ENCODE measurements around the gene CDK19. TPM values are rescaled to one million over a fixed set of nuclear protein-coding genes. Genes with fewer than 3 reads are reported as not detected.

The CDK19 gene
- polyA plus RNA-seq, 1 donor (not counting 4 experiments of a cell fraction or from before 2014, with no cell fraction given), result 6.4 TPM

- DNase-seq (ENCODE audit: low read depth, low spot score) (no peak), FAIRE-seq (no peak)
- no peaks in the 10 kb centered on the region for H3K9me1 ChIP-seq (ENCODE audit: control insufficient read depth, extremely low read depth, insufficient read depth, low read length)
- dilution Hi-C loops (cut with MboI; ENCODE audit: extremely low pct_ligation_motif_present, low sequenced_read_pairs), result no loop called here
- H3K9me3 ChIP-seq (ENCODE audit: control insufficient read depth, low read depth, low read length), result no peaks in the 10 kb centered on the region
- no peak overlapping the region for H3K4me2 ChIP-seq (ENCODE audit: control insufficient read depth, extremely low read depth, insufficient read depth, low read depth, low read length)
- no peak overlapping the region for H3K27ac ChIP-seq (ENCODE audit: control insufficient read depth, insufficient read depth, low read length)
- H3K9ac ChIP-seq (ENCODE audit: control insufficient read depth, extremely low read depth, insufficient read depth, low read length), result no peak overlapping the region
- H3K4me3 ChIP-seq (ENCODE audit: control insufficient read depth in 2 of 3, extremely low read depth in 1 of 3, insufficient read depth in 2 of 3, low read depth in 1 of 3, low read length in 3 of 3), result no peak overlapping the region
- no peaks in the 10 kb centered on the region for H3K79me2 ChIP-seq (ENCODE audit: control insufficient read depth, insufficient read depth, low read length)
- no peaks in the 10 kb centered on the region for H3K27me3 ChIP-seq (ENCODE audit: control insufficient read depth, extremely low read depth, insufficient read depth, low read length)
- no peak overlapping the region for H2AFZ ChIP-seq (ENCODE audit: control insufficient read depth, low read length)
- no peaks in the 10 kb centered on the region for H4K20me1 ChIP-seq (ENCODE audit: control insufficient read depth, extremely low read depth, insufficient read depth, low read length)
- TF ChIP-seq CTCF (optimal IDR thresholded peaks at IDR 0.05 in 1 of 3, IDR thresholded peaks at IDR 0.05 in 1 of 3, conservative IDR thresholded peaks at IDR 0.05 in 1 of 3; ENCODE audit: extremely low read depth in 1 of 3, insufficient read depth in 2 of 3, low read length in 3 of 3) (no peak), EZH2 (IDR thresholded peaks at IDR 0.05; ENCODE audit: low read length) (no peak)
- H3K36me3 ChIP-seq (ENCODE audit: control insufficient read depth in 2 of 2, extremely low read depth in 1 of 2, insufficient read depth in 2 of 2, low read length in 2 of 2), result no peaks in the 10 kb centered on the region
- no peaks in the 10 kb centered on the region for H3K4me1 ChIP-seq (ENCODE audit: control insufficient read depth, extremely low read depth, insufficient read depth, low read length)
Observed at GRCh38 chr6:110741517-110741916, 73.8 kb downstream of the CDK19 start.

- no peaks in the 10 kb centered on the region for H3K9me1 ChIP-seq (ENCODE audit: control insufficient read depth, extremely low read depth, insufficient read depth, low read length)
- no peak for TF ChIP-seq EZH2 (IDR thresholded peaks at IDR 0.05; ENCODE audit: low read length)
- TF ChIP-seq CTCF (optimal IDR thresholded peaks at IDR 0.05 in 1 of 3, IDR thresholded peaks at IDR 0.05 in 1 of 3, conservative IDR thresholded peaks at IDR 0.05 in 1 of 3; ENCODE audit: extremely low read depth in 1 of 3, insufficient read depth in 2 of 3, low read length in 3 of 3), result no peak
- H3K4me3 ChIP-seq (ENCODE audit: control insufficient read depth in 2 of 3, extremely low read depth in 1 of 3, insufficient read depth in 2 of 3, low read depth in 1 of 3, low read length in 3 of 3), result no peak overlapping the region
- DNase-seq (ENCODE audit: low read depth, low spot score) (no peak), FAIRE-seq (no peak)
- H3K9ac ChIP-seq (ENCODE audit: control insufficient read depth, extremely low read depth, insufficient read depth, low read length), result no peak overlapping the region
- no peak overlapping the region for H3K27ac ChIP-seq (ENCODE audit: control insufficient read depth, insufficient read depth, low read length)
- H3K36me3 ChIP-seq (ENCODE audit: control insufficient read depth in 2 of 2, extremely low read depth in 1 of 2, insufficient read depth in 2 of 2, low read length in 2 of 2), result no peaks in the 10 kb centered on the region
- no peaks in the 10 kb centered on the region for H3K9me3 ChIP-seq (ENCODE audit: control insufficient read depth, low read depth, low read length)
- no peaks in the 10 kb centered on the region for H4K20me1 ChIP-seq (ENCODE audit: control insufficient read depth, extremely low read depth, insufficient read depth, low read length)
- no peaks in the 10 kb centered on the region for H3K27me3 ChIP-seq (ENCODE audit: control insufficient read depth, extremely low read depth, insufficient read depth, low read length)
- dilution Hi-C loops (cut with MboI; ENCODE audit: extremely low pct_ligation_motif_present, low sequenced_read_pairs), result no loop called here
- no peaks in the 10 kb centered on the region for H3K79me2 ChIP-seq (ENCODE audit: control insufficient read depth, insufficient read depth, low read length)
- no peaks in the 10 kb centered on the region for H3K4me1 ChIP-seq (ENCODE audit: control insufficient read depth, extremely low read depth, insufficient read depth, low read length)
- no peak overlapping the region for H2AFZ ChIP-seq (ENCODE audit: control insufficient read depth, low read length)
- no peak overlapping the region for H3K4me2 ChIP-seq (ENCODE audit: control insufficient read depth, extremely low read depth, insufficient read depth, low read depth, low read length)
Observed at GRCh38 chr6:110738899-110739365, 76.3 kb downstream of the CDK19 start.
